WTC11 (cell line): Measurements from ENCODE around the gene KRT5.

ENCODE experiments used
- FOXK1 ChIP-seq: sonication (generic); formaldehyde crosslinking; IDR thresholded peaks from 2 replicates; pipeline ENCODE4 v1.8.0; 2022; ENCODE audit warnings: mild to moderate bottlenecking, moderate library complexity, missing genetic modification reagents
- TF ChIP-seq, protein P1 (sequence below): fragments of 200-600 bp; IDR thresholded peaks from 2 replicates; pipeline ENCODE4 v1.8.0; 2022; ENCODE audit warnings: antibody characterized with exemption

DNA sequence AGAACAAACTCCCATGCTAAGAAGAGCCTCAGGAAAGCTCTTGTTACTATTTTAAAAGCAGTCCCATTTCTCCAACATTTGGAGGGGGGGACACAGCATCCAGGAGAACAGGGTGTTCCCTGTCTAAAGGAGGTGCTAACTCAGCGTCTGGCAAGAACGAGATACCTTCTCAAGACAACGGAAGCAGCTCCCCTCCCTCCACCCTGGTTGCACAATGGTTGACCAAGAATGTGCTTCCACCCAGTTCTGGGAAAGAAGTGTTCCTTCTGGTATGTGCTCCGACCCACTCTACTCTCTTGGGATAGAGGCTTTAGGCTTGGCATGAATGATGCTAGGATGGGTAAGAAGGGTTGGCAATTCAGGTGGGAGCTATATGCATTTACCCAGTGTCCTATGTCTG is 25.7 kb downstream of the KRT5 start:
- TF ChIP-seq, protein P1, sequence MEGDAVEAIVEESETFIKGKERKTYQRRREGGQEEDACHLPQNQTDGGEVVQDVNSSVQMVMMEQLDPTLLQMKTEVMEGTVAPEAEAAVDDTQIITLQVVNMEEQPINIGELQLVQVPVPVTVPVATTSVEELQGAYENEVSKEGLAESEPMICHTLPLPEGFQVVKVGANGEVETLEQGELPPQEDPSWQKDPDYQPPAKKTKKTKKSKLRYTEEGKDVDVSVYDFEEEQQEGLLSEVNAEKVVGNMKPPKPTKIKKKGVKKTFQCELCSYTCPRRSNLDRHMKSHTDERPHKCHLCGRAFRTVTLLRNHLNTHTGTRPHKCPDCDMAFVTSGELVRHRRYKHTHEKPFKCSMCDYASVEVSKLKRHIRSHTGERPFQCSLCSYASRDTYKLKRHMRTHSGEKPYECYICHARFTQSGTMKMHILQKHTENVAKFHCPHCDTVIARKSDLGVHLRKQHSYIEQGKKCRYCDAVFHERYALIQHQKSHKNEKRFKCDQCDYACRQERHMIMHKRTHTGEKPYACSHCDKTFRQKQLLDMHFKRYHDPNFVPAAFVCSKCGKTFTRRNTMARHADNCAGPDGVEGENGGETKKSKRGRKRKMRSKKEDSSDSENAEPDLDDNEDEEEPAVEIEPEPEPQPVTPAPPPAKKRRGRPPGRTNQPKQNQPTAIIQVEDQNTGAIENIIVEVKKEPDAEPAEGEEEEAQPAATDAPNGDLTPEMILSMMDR, result no peak
- TF ChIP-seq FOXK1 (CRISPR knock-in tag), result no peak
